GM12878 (cell line): ENCODE data around the gene PSMB10. TPM values are rescaled to one million over a fixed set of nuclear protein-coding genes. Genes with fewer than 3 reads are reported as not detected.

Experiments used
- BMI1 ChIP-seq: fragments of 450-650 bp; IDR thresholded peaks from 2 replicates; pipeline ENCODE4 v1.6.1; 2016; ENCODE audit warnings: mild to moderate bottlenecking, moderate library complexity, borderline replicate concordance
- CREM ChIP-seq: IDR thresholded peaks from 2 replicates; pipeline ENCODE4 v1.6.1; 2014; ENCODE audit warnings: antibody characterized with exemption, low read depth
- GABPA ChIP-seq: IDR thresholded peaks from 2 replicates; pipeline ENCODE4 v1.6.1; 2014; ENCODE audit warnings: antibody characterized with exemption, low read depth, mild to moderate bottlenecking, inconsistent platforms
- IRF4 ChIP-seq: IDR thresholded peaks from 2 replicates; pipeline ENCODE4 v1.6.1; 2011; ENCODE audit warnings: low read depth, low read length
- JUNB ChIP-seq: IDR thresholded peaks from 2 replicates; pipeline ENCODE4 v1.6.1; 2016; ENCODE audit warnings: antibody characterized with exemption, mild to moderate bottlenecking
- MTA3 ChIP-seq: IDR thresholded peaks from 2 replicates; pipeline ENCODE4 v1.6.1; 2012; ENCODE audit warnings: low read length, inconsistent platforms, borderline replicate concordance
- RUNX3 ChIP-seq: IDR thresholded peaks from 2 replicates; pipeline ENCODE4 v1.6.1; 2012; ENCODE audit warnings: low read length, inconsistent platforms
- SMAD5 ChIP-seq: IDR thresholded peaks from 2 replicates; pipeline ENCODE4 v1.6.1; 2016; ENCODE audit warnings: antibody characterized with exemption, low read depth
- SMC3 ChIP-seq: IDR thresholded peaks from 2 replicates; pipeline ENCODE4 v1.6.1; 2011; ENCODE audit warnings: low read length, improper control_type of control experiment, borderline replicate concordance
- TCF3 ChIP-seq: IDR thresholded peaks from 2 replicates; pipeline ENCODE4 v1.6.1; 2012; ENCODE audit warnings: low read depth, mild to moderate bottlenecking, low read length, borderline replicate concordance; ENCODE audit not compliant: insufficient read depth
- YBX1 ChIP-seq: fragments of 450-650 bp; IDR thresholded peaks from 2 replicates; pipeline ENCODE4 v1.6.1; 2016; ENCODE audit warnings: antibody characterized with exemption
- ZNF217 ChIP-seq: fragments of 450-650 bp; IDR thresholded peaks from 2 replicates; pipeline ENCODE4 v1.6.1; 2017; ENCODE audit warnings: antibody characterized with exemption, mild to moderate bottlenecking
- ZNF24 ChIP-seq: fragments of 450-650 bp; IDR thresholded peaks from 2 replicates; pipeline ENCODE4 v1.6.1; 2017; ENCODE audit warnings: antibody characterized with exemption, mild to moderate bottlenecking
- ZZZ3 ChIP-seq: IDR thresholded peaks from 2 replicates; pipeline ENCODE4 v1.6.1; 2011; ENCODE audit warnings: low read depth; ENCODE audit not compliant: control insufficient read depth, insufficient read length
- polyA plus RNA-seq, 11 experiments: library from polyadenylated mRNA; depleted of rRNA in 4 of 11; unstranded in 6 of 11; stranded (reverse) in 5 of 11; fragments of >200 nt; fragmentation: Nextera tagmentation in 4 of 11; fragmentation: Illumina TruSeq in 1 of 11; extraction: Ambion mirVana in 4 of 11; extraction: Trizol in 1 of 11; gene quantifications; 1 replicate in 1 of 11; 2 replicates in 10 of 11; pipeline versions ENCODE4 v1.2.1 to v1.2.3, GENCODE V29; 2011 to 2016; ENCODE audit warnings: inconsistent platforms in 2 of 11, missing spikeins in 2 of 11, low read depth in 1 of 11
- total RNA-seq, 4 experiments: library from RNA; depleted of rRNA in 3 of 4; stranded (reverse); fragments of >200 nt in 3 of 4; fragmentation: Illumina TruSeq in 1 of 4; extraction: Trizol in 1 of 4; gene quantifications; 2 replicates each; pipeline versions ENCODE4 v1.2.1 to v1.2.3, GENCODE V29; 2013 to 2021
- TF ChIP-seq, protein P1 (sequence below): fragments of 450-650 bp; IDR thresholded peaks from 2 replicates; pipeline ENCODE4 v1.6.1; 2017; ENCODE audit warnings: antibody characterized with exemption, mild to moderate bottlenecking, moderate library complexity
- TF ChIP-seq, protein P2 (sequence below): IDR thresholded peaks from 2 replicates; pipeline ENCODE4 v1.6.1; 2011; ENCODE audit warnings: borderline replicate concordance, low read depth, mild to moderate bottlenecking, moderate library complexity, low read length; ENCODE audit not compliant: insufficient read depth, poor library complexity, severe bottlenecking
- TF ChIP-seq, protein P3 (sequence below): fragments of 450-650 bp; IDR thresholded peaks from 2 replicates; pipeline ENCODE4 v1.6.1; 2018; ENCODE audit warnings: mild to moderate bottlenecking, low read depth, moderate library complexity; ENCODE audit not compliant: partially characterized antibody
- TF ChIP-seq, protein P4 (sequence below): fragments of 450-650 bp; formaldehyde crosslinking; IDR thresholded peaks from 2 replicates; pipeline ENCODE4 v1.5.0; 2022; ENCODE audit warnings: mild to moderate bottlenecking, missing genetic modification characterization
- TF ChIP-seq, protein P5 (sequence below): fragments of 450-650 bp; IDR thresholded peaks from 2 replicates; pipeline ENCODE4 v1.6.1; 2014; ENCODE audit warnings: mild to moderate bottlenecking

The PSMB10 gene
- total and polyA plus RNA-seq, 10 of the 15 experiments (the other 5 are each of a cell fraction or from before 2014, with no cell fraction given) = 24.1 to 308 (median 151) TPM

DNA sequence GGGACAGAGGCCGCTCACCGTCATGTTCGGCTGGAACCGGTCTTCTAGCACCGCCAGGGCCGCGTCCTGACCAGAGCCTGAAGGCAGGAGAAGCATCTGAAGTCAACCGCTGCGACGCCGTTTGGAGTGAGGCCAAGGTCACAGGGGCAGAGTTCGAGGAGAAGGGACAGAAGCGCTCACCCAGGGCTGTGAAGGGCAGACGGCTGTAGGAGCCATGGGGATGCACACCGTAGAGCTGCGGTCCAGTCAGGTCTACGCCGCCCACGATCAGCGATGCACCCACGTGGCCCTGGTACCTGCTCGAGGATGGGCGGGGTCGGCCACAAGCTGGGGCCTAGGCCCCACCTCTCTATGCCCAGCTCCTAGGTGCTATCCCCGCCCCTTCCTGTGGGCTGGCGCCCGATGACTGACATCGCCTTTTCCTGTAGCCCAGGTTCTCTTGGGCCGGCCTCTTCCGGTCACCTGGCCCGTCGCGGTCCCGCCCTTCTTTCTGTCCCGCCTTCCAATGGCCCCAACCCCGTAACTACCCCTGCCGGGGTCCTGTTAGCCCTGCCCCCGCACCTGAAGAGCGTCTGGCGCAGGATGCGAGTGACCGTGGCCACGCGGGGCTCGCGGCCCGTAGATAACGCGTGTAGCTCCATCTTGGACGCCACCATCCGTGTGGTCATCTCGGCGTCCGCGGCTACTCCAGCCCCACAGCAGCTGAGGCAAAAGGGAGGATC, 1.1 kb downstream of the PSMB10 start (continued):
- TF ChIP-seq GABPA (peak; percentile 86), IRF4 (no peak; the same call in 1 of the 2 replicates), SMC3 (no peak), CREM (0 out of 2 replicates have a peak, but pooled peaks have one; percentile 50), SMAD5 (peak; percentile 87), ZNF217 (no peak), ZNF24 (no peak), RUNX3 (peak; percentile 40; the same call in 1 of the 2 replicates), YBX1 (no peak), JUNB (no peak), ZZZ3 (no peak), BMI1 (no peak), MTA3 (no peak), TCF3 (0 out of 2 replicates have a peak, but pooled peaks have one; percentile 8)
- TF ChIP-seq, protein P1, sequence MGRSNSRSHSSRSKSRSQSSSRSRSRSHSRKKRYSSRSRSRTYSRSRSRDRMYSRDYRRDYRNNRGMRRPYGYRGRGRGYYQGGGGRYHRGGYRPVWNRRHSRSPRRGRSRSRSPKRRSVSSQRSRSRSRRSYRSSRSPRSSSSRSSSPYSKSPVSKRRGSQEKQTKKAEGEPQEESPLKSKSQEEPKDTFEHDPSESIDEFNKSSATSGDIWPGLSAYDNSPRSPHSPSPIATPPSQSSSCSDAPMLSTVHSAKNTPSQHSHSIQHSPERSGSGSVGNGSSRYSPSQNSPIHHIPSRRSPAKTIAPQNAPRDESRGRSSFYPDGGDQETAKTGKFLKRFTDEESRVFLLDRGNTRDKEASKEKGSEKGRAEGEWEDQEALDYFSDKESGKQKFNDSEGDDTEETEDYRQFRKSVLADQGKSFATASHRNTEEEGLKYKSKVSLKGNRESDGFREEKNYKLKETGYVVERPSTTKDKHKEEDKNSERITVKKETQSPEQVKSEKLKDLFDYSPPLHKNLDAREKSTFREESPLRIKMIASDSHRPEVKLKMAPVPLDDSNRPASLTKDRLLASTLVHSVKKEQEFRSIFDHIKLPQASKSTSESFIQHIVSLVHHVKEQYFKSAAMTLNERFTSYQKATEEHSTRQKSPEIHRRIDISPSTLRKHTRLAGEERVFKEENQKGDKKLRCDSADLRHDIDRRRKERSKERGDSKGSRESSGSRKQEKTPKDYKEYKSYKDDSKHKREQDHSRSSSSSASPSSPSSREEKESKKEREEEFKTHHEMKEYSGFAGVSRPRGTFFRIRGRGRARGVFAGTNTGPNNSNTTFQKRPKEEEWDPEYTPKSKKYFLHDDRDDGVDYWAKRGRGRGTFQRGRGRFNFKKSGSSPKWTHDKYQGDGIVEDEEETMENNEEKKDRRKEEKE = no peak
- TF ChIP-seq, protein P2, sequence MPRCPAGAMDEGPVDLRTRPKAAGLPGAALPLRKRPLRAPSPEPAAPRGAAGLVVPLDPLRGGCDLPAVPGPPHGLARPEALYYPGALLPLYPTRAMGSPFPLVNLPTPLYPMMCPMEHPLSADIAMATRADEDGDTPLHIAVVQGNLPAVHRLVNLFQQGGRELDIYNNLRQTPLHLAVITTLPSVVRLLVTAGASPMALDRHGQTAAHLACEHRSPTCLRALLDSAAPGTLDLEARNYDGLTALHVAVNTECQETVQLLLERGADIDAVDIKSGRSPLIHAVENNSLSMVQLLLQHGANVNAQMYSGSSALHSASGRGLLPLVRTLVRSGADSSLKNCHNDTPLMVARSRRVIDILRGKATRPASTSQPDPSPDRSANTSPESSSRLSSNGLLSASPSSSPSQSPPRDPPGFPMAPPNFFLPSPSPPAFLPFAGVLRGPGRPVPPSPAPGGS = peak; percentile 85
- TF ChIP-seq, protein P3, sequence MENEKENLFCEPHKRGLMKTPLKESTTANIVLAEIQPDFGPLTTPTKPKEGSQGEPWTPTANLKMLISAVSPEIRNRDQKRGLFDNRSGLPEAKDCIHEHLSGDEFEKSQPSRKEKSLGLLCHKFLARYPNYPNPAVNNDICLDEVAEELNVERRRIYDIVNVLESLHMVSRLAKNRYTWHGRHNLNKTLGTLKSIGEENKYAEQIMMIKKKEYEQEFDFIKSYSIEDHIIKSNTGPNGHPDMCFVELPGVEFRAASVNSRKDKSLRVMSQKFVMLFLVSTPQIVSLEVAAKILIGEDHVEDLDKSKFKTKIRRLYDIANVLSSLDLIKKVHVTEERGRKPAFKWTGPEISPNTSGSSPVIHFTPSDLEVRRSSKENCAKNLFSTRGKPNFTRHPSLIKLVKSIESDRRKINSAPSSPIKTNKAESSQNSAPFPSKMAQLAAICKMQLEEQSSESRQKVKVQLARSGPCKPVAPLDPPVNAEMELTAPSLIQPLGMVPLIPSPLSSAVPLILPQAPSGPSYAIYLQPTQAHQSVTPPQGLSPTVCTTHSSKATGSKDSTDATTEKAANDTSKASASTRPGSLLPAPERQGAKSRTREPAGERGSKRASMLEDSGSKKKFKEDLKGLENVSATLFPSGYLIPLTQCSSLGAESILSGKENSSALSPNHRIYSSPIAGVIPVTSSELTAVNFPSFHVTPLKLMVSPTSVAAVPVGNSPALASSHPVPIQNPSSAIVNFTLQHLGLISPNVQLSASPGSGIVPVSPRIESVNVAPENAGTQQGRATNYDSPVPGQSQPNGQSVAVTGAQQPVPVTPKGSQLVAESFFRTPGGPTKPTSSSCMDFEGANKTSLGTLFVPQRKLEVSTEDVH = peak; percentile 32
- TF ChIP-seq, protein P4, sequence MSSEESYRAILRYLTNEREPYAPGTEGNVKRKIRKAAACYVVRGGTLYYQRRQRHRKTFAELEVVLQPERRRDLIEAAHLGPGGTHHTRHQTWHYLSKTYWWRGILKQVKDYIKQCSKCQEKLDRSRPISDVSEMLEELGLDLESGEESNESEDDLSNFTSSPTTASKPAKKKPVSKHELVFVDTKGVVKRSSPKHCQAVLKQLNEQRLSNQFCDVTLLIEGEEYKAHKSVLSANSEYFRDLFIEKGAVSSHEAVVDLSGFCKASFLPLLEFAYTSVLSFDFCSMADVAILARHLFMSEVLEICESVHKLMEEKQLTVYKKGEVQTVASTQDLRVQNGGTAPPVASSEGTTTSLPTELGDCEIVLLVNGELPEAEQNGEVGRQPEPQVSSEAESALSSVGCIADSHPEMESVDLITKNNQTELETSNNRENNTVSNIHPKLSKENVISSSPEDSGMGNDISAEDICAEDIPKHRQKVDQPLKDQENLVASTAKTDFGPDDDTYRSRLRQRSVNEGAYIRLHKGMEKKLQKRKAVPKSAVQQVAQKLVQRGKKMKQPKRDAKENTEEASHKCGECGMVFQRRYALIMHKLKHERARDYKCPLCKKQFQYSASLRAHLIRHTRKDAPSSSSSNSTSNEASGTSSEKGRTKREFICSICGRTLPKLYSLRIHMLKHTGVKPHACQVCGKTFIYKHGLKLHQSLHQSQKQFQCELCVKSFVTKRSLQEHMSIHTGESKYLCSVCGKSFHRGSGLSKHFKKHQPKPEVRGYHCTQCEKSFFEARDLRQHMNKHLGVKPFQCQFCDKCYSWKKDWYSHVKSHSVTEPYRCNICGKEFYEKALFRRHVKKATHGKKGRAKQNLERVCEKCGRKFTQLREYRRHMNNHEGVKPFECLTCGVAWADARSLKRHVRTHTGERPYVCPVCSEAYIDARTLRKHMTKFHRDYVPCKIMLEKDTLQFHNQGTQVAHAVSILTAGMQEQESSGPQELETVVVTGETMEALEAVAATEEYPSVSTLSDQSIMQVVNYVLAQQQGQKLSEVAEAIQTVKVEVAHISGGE (CRISPR knock-in tag) = no peak
- TF ChIP-seq, protein P5, sequence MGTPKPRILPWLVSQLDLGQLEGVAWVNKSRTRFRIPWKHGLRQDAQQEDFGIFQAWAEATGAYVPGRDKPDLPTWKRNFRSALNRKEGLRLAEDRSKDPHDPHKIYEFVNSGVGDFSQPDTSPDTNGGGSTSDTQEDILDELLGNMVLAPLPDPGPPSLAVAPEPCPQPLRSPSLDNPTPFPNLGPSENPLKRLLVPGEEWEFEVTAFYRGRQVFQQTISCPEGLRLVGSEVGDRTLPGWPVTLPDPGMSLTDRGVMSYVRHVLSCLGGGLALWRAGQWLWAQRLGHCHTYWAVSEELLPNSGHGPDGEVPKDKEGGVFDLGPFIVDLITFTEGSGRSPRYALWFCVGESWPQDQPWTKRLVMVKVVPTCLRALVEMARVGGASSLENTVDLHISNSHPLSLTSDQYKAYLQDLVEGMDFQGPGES = peak; percentile 21; the same call in 1 of the 2 replicates
